WTC11 (cell line): ENCODE data around the gene MAN1A2. TPM values are rescaled to one million over a fixed set of nuclear protein-coding genes. Genes with fewer than 3 reads are reported as not detected.
"Not testable (repeated sequence)": the region's sequence is repeated elsewhere in the genome, so short reads cannot be mapped to it uniquely, and the experiment has no call there.

Experiments used
- ATAC-seq: fragments of 200-7000 bp; cut with Tn5 transposase; 2 replicates; pipeline ENCODE4 v1.10.0; 2021; ENCODE audit warnings: mild to moderate bottlenecking, moderate library complexity
- CTCF ChIA-PET: fragments of 300-600 bp; sonication (Branson Sonifier 250); formaldehyde crosslinking; loops from one replicate; lab custom pipeline; 2021; ENCODE audit warnings: antibody characterized with exemption; lab: Charles Lee
- POLR2A ChIA-PET: fragments of 350-600 bp; sonication (Branson Sonifier 250); formaldehyde crosslinking; loops from one replicate; lab custom pipeline; 2021; ENCODE audit warnings: antibody characterized with exemption; lab: Charles Lee
- DNase-seq: peaks from one replicate; pipeline ENCODE4 v3.0.0; 2021; ENCODE audit warnings: low spot score
- H3K27ac Mint-ChIP-seq: 2 replicates; pipeline ENCODE4 v1.8.0; 2021; ENCODE audit warnings: mixed read lengths
- H3K27me3 Mint-ChIP-seq: 2 replicates; pipeline ENCODE4 v1.8.0; 2021; ENCODE audit warnings: low read depth, mild to moderate bottlenecking, moderate library complexity, mixed read lengths
- H3K36me3 Mint-ChIP-seq: 2 replicates; pipeline ENCODE4 v1.8.0; 2021; ENCODE audit warnings: mixed read lengths
- H3K4me1 Mint-ChIP-seq: 2 replicates; pipeline ENCODE4 v1.8.0; 2022; ENCODE audit warnings: mixed read lengths
- H3K4me3 Mint-ChIP-seq: 2 replicates; pipeline ENCODE4 v1.8.0; 2021; ENCODE audit warnings: mild to moderate bottlenecking, moderate library complexity, mixed read lengths
- H3K9me3 Mint-ChIP-seq: 2 replicates; pipeline ENCODE4 v1.8.0; 2021; ENCODE audit warnings: mixed read lengths
- CBFB ChIP-seq: sonication (generic); formaldehyde crosslinking; IDR thresholded peaks from 2 replicates; pipeline ENCODE4 v1.8.1; 2022; ENCODE audit warnings: mild to moderate bottlenecking, low read depth, missing genetic modification reagents
- CREM ChIP-seq: sonication (generic); formaldehyde crosslinking; IDR thresholded peaks from 2 replicates; pipeline ENCODE4 v1.8.1; 2022; ENCODE audit warnings: mild to moderate bottlenecking, missing genetic modification reagents, moderate library complexity
- EMX1 ChIP-seq: fragments of 250-450 bp; sonication (Bioruptor Pico); IDR thresholded peaks from 2 replicates; pipeline ENCODE4 v1.8.0; 2021; ENCODE audit warnings: mild to moderate bottlenecking
- ETV6 ChIP-seq: sonication (generic); formaldehyde crosslinking; IDR thresholded peaks from 2 replicates; pipeline ENCODE4 v1.8.1; 2022; ENCODE audit warnings: mild to moderate bottlenecking, missing genetic modification reagents
- JAZF1 ChIP-seq: fragments of 250-450 bp; sonication (Bioruptor Pico); IDR thresholded peaks from 2 replicates; pipeline ENCODE4 v1.9.0; 2021; ENCODE audit warnings: moderate library complexity, mild to moderate bottlenecking, inconsistent platforms
- JUN ChIP-seq: sonication (generic); formaldehyde crosslinking; IDR thresholded peaks from 2 replicates; pipeline ENCODE4 v1.8.0; 2023; ENCODE audit warnings: mild to moderate bottlenecking, missing genetic modification reagents
- MYBL2 ChIP-seq: sonication (generic); formaldehyde crosslinking; IDR thresholded peaks from 2 replicates; pipeline ENCODE4 v1.8.1; 2023; ENCODE audit warnings: mild to moderate bottlenecking, moderate library complexity, missing genetic modification reagents
- NFATC4 ChIP-seq: fragments of 250-450 bp; sonication (Bioruptor Pico); IDR thresholded peaks from 2 replicates; pipeline ENCODE4 v1.9.0; 2021; ENCODE audit warnings: mild to moderate bottlenecking
- NR1H2 ChIP-seq: sonication (generic); formaldehyde crosslinking; IDR thresholded peaks from 2 replicates; pipeline ENCODE4 v1.9.0; 2021; ENCODE audit warnings: mild to moderate bottlenecking, moderate library complexity, missing genetic modification reagents
- OVOL2 ChIP-seq: fragments of 250-450 bp; sonication (Bioruptor Pico); IDR thresholded peaks from 2 replicates; pipeline ENCODE4 v1.9.0; 2021; ENCODE audit warnings: mild to moderate bottlenecking, borderline replicate concordance
- RORB ChIP-seq: fragments of 250-450 bp; sonication (Bioruptor Pico); IDR thresholded peaks from 2 replicates; pipeline ENCODE4 v1.9.0; 2021; ENCODE audit warnings: mild to moderate bottlenecking
- TEAD4 ChIP-seq: sonication (generic); formaldehyde crosslinking; IDR thresholded peaks from 2 replicates; pipeline ENCODE4 v1.8.0; 2022; ENCODE audit warnings: mild to moderate bottlenecking, missing genetic modification reagents
- TP53 ChIP-seq: sonication (generic); formaldehyde crosslinking; IDR thresholded peaks from 2 replicates; pipeline ENCODE4 v1.8.1; 2023; ENCODE audit warnings: mild to moderate bottlenecking, missing genetic modification reagents
- ZMAT4 ChIP-seq: fragments of 250-450 bp; sonication (Bioruptor Pico); IDR thresholded peaks from 2 replicates; pipeline ENCODE4 v1.9.0; 2021; ENCODE audit warnings: mild to moderate bottlenecking
- ZNF121 ChIP-seq: sonication (generic); formaldehyde crosslinking; IDR thresholded peaks from 2 replicates; pipeline ENCODE4 v1.8.0; 2023; ENCODE audit warnings: missing genetic modification reagents
- ZNF219 ChIP-seq: sonication (generic); formaldehyde crosslinking; IDR thresholded peaks from 2 replicates; pipeline ENCODE4 v1.8.0; 2023; ENCODE audit warnings: missing genetic modification reagents, mild to moderate bottlenecking, borderline replicate concordance
- ZNF416 ChIP-seq: fragments of 250-450 bp; sonication (Bioruptor Pico); IDR thresholded peaks from 2 replicates; pipeline ENCODE4 v1.9.0; 2021; ENCODE audit warnings: mild to moderate bottlenecking, inconsistent platforms
- total RNA-seq: library from RNA; stranded (reverse); gene quantifications from 3 replicates; pipeline ENCODE4 v1.2.3, GENCODE V29; 2021
- TF ChIP-seq, protein P1 (sequence below): sonication (generic); formaldehyde crosslinking; IDR thresholded peaks from 2 replicates; pipeline ENCODE4 v1.8.1; 2022; ENCODE audit warnings: mild to moderate bottlenecking, missing genetic modification reagents, moderate library complexity, borderline replicate concordance
- TF ChIP-seq, protein P2 (sequence below): fragments of 250-450 bp; sonication (Bioruptor Pico); IDR thresholded peaks from 2 replicates; pipeline ENCODE4 v1.9.0; 2021; ENCODE audit warnings: mild to moderate bottlenecking

Gene MAN1A2
- total RNA-seq, 1 experiment from 2014 or later: 16.0 TPM

DNA sequence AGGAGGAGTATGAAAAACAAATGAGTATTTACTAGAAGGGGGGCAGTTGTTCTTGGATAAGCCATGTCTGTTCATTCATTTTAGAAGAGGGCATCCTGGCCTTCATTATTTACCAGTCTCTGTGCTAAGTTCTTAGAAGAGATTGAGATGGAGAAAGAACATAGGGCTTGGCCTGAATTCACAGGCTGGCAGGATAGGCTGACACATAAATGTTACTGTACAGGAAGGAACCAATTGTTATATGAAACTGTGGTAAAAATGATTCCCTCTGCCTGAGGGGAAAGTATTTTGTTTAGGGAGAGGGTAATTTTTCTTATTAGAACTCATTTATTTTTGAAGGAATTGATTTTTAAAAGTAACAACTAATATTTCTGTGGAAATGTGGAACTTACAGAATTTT, 99.5 kb downstream of the MAN1A2 start (continued):
- TF ChIP-seq JAZF1 (CRISPR knock-in tag): no peak
- TF ChIP-seq CBFB (CRISPR knock-in tag): no peak
- TF ChIP-seq ZNF416 (CRISPR knock-in tag): no peak
- TF ChIP-seq CREM (CRISPR knock-in tag): no peak
- TF ChIP-seq, protein P1, sequence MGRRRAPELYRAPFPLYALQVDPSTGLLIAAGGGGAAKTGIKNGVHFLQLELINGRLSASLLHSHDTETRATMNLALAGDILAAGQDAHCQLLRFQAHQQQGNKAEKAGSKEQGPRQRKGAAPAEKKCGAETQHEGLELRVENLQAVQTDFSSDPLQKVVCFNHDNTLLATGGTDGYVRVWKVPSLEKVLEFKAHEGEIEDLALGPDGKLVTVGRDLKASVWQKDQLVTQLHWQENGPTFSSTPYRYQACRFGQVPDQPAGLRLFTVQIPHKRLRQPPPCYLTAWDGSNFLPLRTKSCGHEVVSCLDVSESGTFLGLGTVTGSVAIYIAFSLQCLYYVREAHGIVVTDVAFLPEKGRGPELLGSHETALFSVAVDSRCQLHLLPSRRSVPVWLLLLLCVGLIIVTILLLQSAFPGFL: no peak

DNA sequence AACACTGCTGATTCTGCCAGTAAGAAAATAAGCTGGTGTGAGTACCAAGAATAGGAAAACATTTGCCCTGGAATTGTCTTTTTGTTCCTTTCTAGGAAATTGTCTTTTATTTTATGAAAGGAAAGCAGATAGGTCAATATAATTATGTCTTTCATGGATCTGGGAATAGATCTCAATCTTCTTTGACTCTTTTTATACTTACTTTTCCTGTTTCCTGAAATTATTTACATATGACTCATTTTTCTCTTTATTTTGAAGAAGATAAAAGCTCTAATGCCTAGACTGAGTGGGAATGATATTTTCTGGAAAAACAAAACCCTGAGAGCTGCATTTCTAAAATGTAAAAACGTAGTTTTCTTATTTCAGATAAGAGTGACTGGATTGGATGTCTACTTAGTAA, 100.1 kb downstream of the MAN1A2 start:
- no peak overlapping the region for H3K27ac Mint-ChIP-seq
- TF ChIP-seq JUN (CRISPR knock-in tag) (no peak), NR1H2 (no peak), RORB (CRISPR knock-in tag) (no peak), ZNF219 (CRISPR knock-in tag) (no peak), TP53 (CRISPR knock-in tag) (no peak), NFATC4 (no peak), MYBL2 (CRISPR knock-in tag) (no peak), CREM (CRISPR knock-in tag) (no peak), ZMAT4 (no peak), ZNF121 (CRISPR knock-in tag) (no peak), EMX1 (no peak), ETV6 (CRISPR knock-in tag) (no peak), TEAD4 (CRISPR knock-in tag) (no peak), OVOL2 (CRISPR knock-in tag) (no peak)
- TF ChIP-seq, all 79 proteins: peak for 0
- ATAC-seq: no peak

DNA sequence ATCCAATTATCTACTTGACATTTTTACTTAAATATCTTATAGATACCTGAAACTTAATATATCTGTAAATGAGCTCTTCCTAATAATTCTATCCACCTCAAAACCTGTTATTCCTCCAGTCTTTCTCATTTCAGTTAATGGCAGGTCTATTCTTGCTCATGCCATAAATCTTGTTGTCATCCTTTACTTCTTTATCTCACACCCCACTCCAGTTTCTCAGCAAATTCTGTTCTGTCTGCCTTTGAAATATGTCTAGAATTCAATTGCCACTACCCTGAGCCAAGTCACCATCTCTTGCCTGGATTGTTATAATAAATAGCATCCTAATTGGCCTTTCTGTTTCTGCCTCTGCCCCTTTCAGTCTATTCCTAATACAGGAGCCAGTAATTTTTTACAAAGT, 105.8 kb downstream of the MAN1A2 start:
- Mint-ChIP-seq H3K27ac (no peak overlapping the region), H3K27me3 (no peaks in the 10 kb centered on the region), H3K4me1 (no peaks in the 10 kb centered on the region), H3K4me3 (no peak overlapping the region), H3K36me3 (peaks cover 17% of the 10 kb centered on the region), H3K9me3 (peaks cover 17% of the 10 kb centered on the region)
- ATAC-seq (no peak), DNase-seq (no peak)
- ChIA-PET CTCF (no interaction called here), POLR2A (interaction anchor here (0.6 kb wide), 1 partner anchor 97 kb away, joined by 4 read pairs; no protein-coding TSS in a partner anchor)
- TF ChIP-seq, protein P2, sequence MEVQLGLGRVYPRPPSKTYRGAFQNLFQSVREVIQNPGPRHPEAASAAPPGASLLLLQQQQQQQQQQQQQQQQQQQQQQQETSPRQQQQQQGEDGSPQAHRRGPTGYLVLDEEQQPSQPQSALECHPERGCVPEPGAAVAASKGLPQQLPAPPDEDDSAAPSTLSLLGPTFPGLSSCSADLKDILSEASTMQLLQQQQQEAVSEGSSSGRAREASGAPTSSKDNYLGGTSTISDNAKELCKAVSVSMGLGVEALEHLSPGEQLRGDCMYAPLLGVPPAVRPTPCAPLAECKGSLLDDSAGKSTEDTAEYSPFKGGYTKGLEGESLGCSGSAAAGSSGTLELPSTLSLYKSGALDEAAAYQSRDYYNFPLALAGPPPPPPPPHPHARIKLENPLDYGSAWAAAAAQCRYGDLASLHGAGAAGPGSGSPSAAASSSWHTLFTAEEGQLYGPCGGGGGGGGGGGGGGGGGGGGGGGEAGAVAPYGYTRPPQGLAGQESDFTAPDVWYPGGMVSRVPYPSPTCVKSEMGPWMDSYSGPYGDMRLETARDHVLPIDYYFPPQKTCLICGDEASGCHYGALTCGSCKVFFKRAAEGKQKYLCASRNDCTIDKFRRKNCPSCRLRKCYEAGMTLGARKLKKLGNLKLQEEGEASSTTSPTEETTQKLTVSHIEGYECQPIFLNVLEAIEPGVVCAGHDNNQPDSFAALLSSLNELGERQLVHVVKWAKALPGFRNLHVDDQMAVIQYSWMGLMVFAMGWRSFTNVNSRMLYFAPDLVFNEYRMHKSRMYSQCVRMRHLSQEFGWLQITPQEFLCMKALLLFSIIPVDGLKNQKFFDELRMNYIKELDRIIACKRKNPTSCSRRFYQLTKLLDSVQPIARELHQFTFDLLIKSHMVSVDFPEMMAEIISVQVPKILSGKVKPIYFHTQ (CRISPR knock-in tag): no peak

More for the DNA sequence above, 100.1 kb downstream of the MAN1A2 start:
- DNase-seq: no peak
- Mint-ChIP-seq H3K4me1 (no peaks in the 10 kb centered on the region), H3K36me3 (no peaks in the 10 kb centered on the region), H3K9me3 (no peaks in the 10 kb centered on the region), H3K27me3 (no peaks in the 10 kb centered on the region), H3K4me3 (no peak overlapping the region)
- CTCF ChIA-PET: no interaction called here
- POLR2A ChIA-PET: no interaction called here

GRCh38 chr1:117475495-117475894, 108.2 kb downstream of the MAN1A2 start:
- not testable (repeated sequence) for ATAC-seq

More at GRCh38 chr1:117475495-117475894, 108.2 kb downstream of the MAN1A2 start:
- CTCF ChIA-PET, H3K4me1 Mint-ChIP-seq, H3K4me3 Mint-ChIP-seq, DNase-seq, H3K27ac Mint-ChIP-seq, H3K27me3 Mint-ChIP-seq, POLR2A ChIA-PET: not testable (repeated sequence)
- peaks cover 17% of the 10 kb centered on the region for H3K36me3 Mint-ChIP-seq
- peaks cover 17% of the 10 kb centered on the region for H3K9me3 Mint-ChIP-seq
